IMR-90 (cell line): ENCODE data around the gene MEIS3. TPM values are rescaled to one million over a fixed set of nuclear protein-coding genes. Genes with fewer than 3 reads are reported as not detected.

Experiments
- ATAC-seq: fragments of 200-7000 bp; cut with Tn5 transposase; 2 replicates; pipeline ENCODE4 v1.9.1; 2020; ENCODE audit warnings: low read depth, mild to moderate bottlenecking, moderate library complexity
- BruUV-seq: library from RNA; stranded (reverse); fragments of 400-500 nt; replicated peaks from 2 replicates; lab custom pipeline; 2021; lab: Mats Ljungman, UMichigan
- CTCF ChIA-PET: fragments of 300-600 bp; formaldehyde crosslinking; extraction: SDS; loops from one replicate; lab custom pipeline; 2021; ENCODE audit warnings: antibody characterized with exemption; lab: Yijun Ruan, JAX
- POLR2A ChIA-PET: fragments of 300-600 bp; sonication (Branson Sonifier 250); formaldehyde crosslinking; loops from one replicate; lab custom pipeline; 2022; ENCODE audit warnings: antibody characterized with exemption; ENCODE audit not compliant: unreplicated experiment; lab: Charles Lee
- DNase-seq: peaks from one replicate; pipeline ENCODE4 v3.0.0; 2013
- H2AFZ ChIP-seq: replicated peaks from 2 replicates; pipeline ENCODE3; 2013; ENCODE audit warnings: low read length, mild to moderate bottlenecking; ENCODE audit not compliant: poor library complexity
- H2AK5ac ChIP-seq: 2 replicates; pipeline ENCODE4 v1.6.1; 2013; ENCODE audit warnings: low read depth, low read length, inconsistent platforms
- H2AK9ac ChIP-seq: replicated peaks from 2 replicates; pipeline ENCODE3; 2013; ENCODE audit warnings: mild to moderate bottlenecking, low read depth, low read length, moderate library complexity; ENCODE audit not compliant: poor library complexity
- H2BK120ac ChIP-seq: 2 replicates; pipeline ENCODE4 v1.6.1; 2013; ENCODE audit warnings: low read depth, low read length, inconsistent platforms
- H2BK15ac ChIP-seq: 3 replicates; pipeline ENCODE4 v1.6.1; 2013; ENCODE audit warnings: low read depth, low read length, inconsistent platforms
- H2BK20ac ChIP-seq: 2 replicates; pipeline ENCODE4 v1.6.1; 2013; ENCODE audit warnings: low read depth, mild to moderate bottlenecking, inconsistent platforms, low read length, moderate library complexity
- H2BK5ac ChIP-seq: 2 replicates; pipeline ENCODE4 v1.6.1; 2013; ENCODE audit warnings: mild to moderate bottlenecking, low read depth, low read length, inconsistent platforms; ENCODE audit not compliant: poor library complexity, severe bottlenecking
- H3K14ac ChIP-seq: replicated peaks from 2 replicates; pipeline ENCODE4 v1.6.1; 2013; ENCODE audit warnings: low read depth, low read length, inconsistent platforms
- H3K18ac ChIP-seq: 2 replicates; pipeline ENCODE4 v1.6.1; 2013; ENCODE audit warnings: low read depth, low read length, control low read depth
- H3K23ac ChIP-seq: 2 replicates; pipeline ENCODE4 v1.6.1; 2013; ENCODE audit warnings: low read depth, low read length, inconsistent platforms
- H3K27ac ChIP-seq: 2 replicates; pipeline ENCODE4 v1.5.1; 2013; ENCODE audit warnings: mild to moderate bottlenecking, control low read depth, low read length; ENCODE audit not compliant: insufficient read depth
- H3K27me3 ChIP-seq: 2 replicates; pipeline ENCODE4 v1.6.1; 2013; ENCODE audit warnings: low read length; ENCODE audit not compliant: control insufficient read depth, insufficient read depth
- H3K36me3 ChIP-seq: 2 replicates; pipeline ENCODE4 v1.6.1; 2013; ENCODE audit warnings: low read length, mixed read lengths; ENCODE audit not compliant: control insufficient read depth, insufficient read depth
- H3K4ac ChIP-seq: 2 replicates; pipeline ENCODE4 v1.6.1; 2013; ENCODE audit warnings: low read depth, low read length, inconsistent platforms
- H3K4me1 ChIP-seq: 2 replicates; pipeline ENCODE4 v1.6.1; 2013; ENCODE audit warnings: low read length, mixed read lengths; ENCODE audit not compliant: control insufficient read depth, insufficient read depth
- H3K4me2 ChIP-seq: 2 replicates; pipeline ENCODE4 v1.6.1; 2013; ENCODE audit warnings: low read depth, mild to moderate bottlenecking, control low read depth, low read length, moderate library complexity
- H3K4me3 ChIP-seq: 2 replicates; pipeline ENCODE4 v1.5.1; 2013; ENCODE audit warnings: low read depth, mild to moderate bottlenecking, control low read depth, low read length, moderate library complexity; ENCODE audit not compliant: insufficient read depth
- H3K56ac ChIP-seq: 2 replicates; pipeline ENCODE4 v1.6.1; 2013; ENCODE audit warnings: low read length, inconsistent platforms; ENCODE audit not compliant: insufficient read depth; ENCODE audit errors: extremely low read depth
- H3K79me1 ChIP-seq, 2 experiments: 2 replicates each; pipeline ENCODE4 v1.6.1; 2013; ENCODE audit warnings: low read length in 2 of 2, inconsistent platforms in 1 of 2, low read depth in 1 of 2
- H3K9ac ChIP-seq: 2 replicates; pipeline ENCODE4 v1.6.1; 2013; ENCODE audit warnings: low read depth, low read length, control low read depth
- H3K9me1 ChIP-seq: 2 replicates; pipeline ENCODE4 v1.6.1; 2013; ENCODE audit warnings: low read length, inconsistent platforms; ENCODE audit not compliant: insufficient read depth
- H3K9me3 ChIP-seq: 2 replicates; pipeline ENCODE4 v1.6.1; 2013; ENCODE audit warnings: low read length; ENCODE audit not compliant: control insufficient read depth, insufficient read depth
- H4K20me1 ChIP-seq: 2 replicates; pipeline ENCODE4 v1.6.1; 2013; ENCODE audit warnings: low read length, inconsistent platforms; ENCODE audit not compliant: insufficient read depth
- H4K5ac ChIP-seq: 2 replicates; pipeline ENCODE4 v1.6.1; 2013; ENCODE audit warnings: mild to moderate bottlenecking, low read depth, low read length, control low read depth
- H4K8ac ChIP-seq, 2 experiments: 2 replicates each; pipeline ENCODE4 v1.6.1; 2013; ENCODE audit warnings: low read depth in 2 of 2, low read length in 2 of 2, control low read depth in 1 of 2, inconsistent platforms in 1 of 2
- H4K91ac ChIP-seq: 2 replicates; pipeline ENCODE4 v1.6.1; 2013; ENCODE audit warnings: low read depth, low read length, inconsistent platforms; ENCODE audit not compliant: insufficient read depth
- BHLHE40 ChIP-seq: fragments of 150-350 bp; IDR thresholded peaks from 2 replicates; pipeline ENCODE4 v1.6.1; 2016; ENCODE audit warnings: mild to moderate bottlenecking, low read depth, low read length
- CEBPB ChIP-seq: IDR thresholded peaks from 2 replicates; pipeline ENCODE4 v1.6.1; 2012; ENCODE audit warnings: low read depth, low read length, improper control_type of control experiment
- CHD1 ChIP-seq: IDR thresholded peaks from 2 replicates; pipeline ENCODE4 v1.6.1; 2012; ENCODE audit warnings: low read depth, low read length, improper control_type of control experiment
- CTCF ChIP-seq: conservative IDR thresholded peaks from 2 replicates; pipeline ENCODE4 v1.5.1; 2012; ENCODE audit warnings: mild to moderate bottlenecking, low read depth, low read length, improper control_type of control experiment
- FOS ChIP-seq: fragments of 150-350 bp; IDR thresholded peaks from 2 replicates; pipeline ENCODE4 v1.6.1; 2016; ENCODE audit warnings: low read depth, low read length
- MAFK ChIP-seq: IDR thresholded peaks from 2 replicates; pipeline ENCODE4 v1.6.1; 2012; ENCODE audit warnings: low read depth, low read length, improper control_type of control experiment
- MXI1 ChIP-seq: IDR thresholded peaks from 2 replicates; pipeline ENCODE4 v1.6.1; 2012; ENCODE audit warnings: low read depth, mild to moderate bottlenecking, low read length, moderate library complexity, borderline replicate concordance
- NFE2L2 ChIP-seq: fragments of 150-350 bp; IDR thresholded peaks from 2 replicates; pipeline ENCODE4 v1.6.1; 2016; ENCODE audit warnings: low read depth, mild to moderate bottlenecking, low read length
- RAD21 ChIP-seq: IDR thresholded peaks from 2 replicates; pipeline ENCODE4 v1.6.1; 2012; ENCODE audit warnings: low read length, improper control_type of control experiment
- RCOR1 ChIP-seq: IDR thresholded peaks from 2 replicates; pipeline ENCODE4 v1.6.1; 2012; ENCODE audit warnings: mild to moderate bottlenecking, low read length, improper control_type of control experiment; ENCODE audit not compliant: insufficient replicate concordance
- RFX5 ChIP-seq: IDR thresholded peaks from 2 replicates; pipeline ENCODE4 v1.8.0; 2012; ENCODE audit warnings: low read depth, mild to moderate bottlenecking, low read length, moderate library complexity
- SMC3 ChIP-seq: fragments of 150-350 bp; IDR thresholded peaks from 2 replicates; pipeline ENCODE4 v1.6.1; 2016; ENCODE audit warnings: low read depth, mild to moderate bottlenecking, antibody characterized with exemption, low read length, moderate library complexity
- USF2 ChIP-seq: fragments of 150-350 bp; IDR thresholded peaks from 2 replicates; pipeline ENCODE4 v1.6.1; 2017; ENCODE audit warnings: mild to moderate bottlenecking, antibody characterized with exemption, low read length, low read depth
- WGBS, 2 experiments: methylation state at CpG; one replicate each; pipeline versions ENCODE4 v1.1.5 to v1.1.7; 2013; ENCODE audit warnings: missing lambda C conversion rate in 2 of 2; ENCODE audit not compliant: insufficient read length in 1 of 2; ENCODE audit errors: extremely low coverage in 2 of 2; 5-methylcytosine and 5-hydroxymethylcytosine counted together
- dilution Hi-C: fragments of 300-500 bp; cut with HindIII; formaldehyde crosslinking; loops from one replicate; pipeline ENCODE4 v1.14.3; 2018; ENCODE audit warnings: low sequenced_read_pairs; ENCODE audit not compliant: unreplicated experiment
- in situ Hi-C: fragments of 300-500 bp; cut with MboI; formaldehyde crosslinking; loops from 3 replicates; pipeline ENCODE4 v1.14.3; 2019; ENCODE audit warnings: low sequenced_read_pairs, inconsistent platforms, mixed read lengths
- intact Hi-C: fragments of 100-400 bp; cut with micrococcal nuclease; formaldehyde crosslinking; loops from 2 replicates; pipeline ENCODE4 v1.10.0; 2022
- polyA plus RNA-seq, 3 experiments: library from polyadenylated mRNA; depleted of rRNA; stranded (reverse); fragments of >200 nt; gene quantifications; 2 replicates each; pipeline ENCODE4 v1.2.3, GENCODE V29; 2012; ENCODE audit warnings: low replicate concordance in 1 of 3
- total RNA-seq: library from RNA; depleted of rRNA; stranded (reverse); fragments of >200 nt; gene quantifications from 2 replicates; pipeline ENCODE4 v1.2.3, GENCODE V29; 2012

Gene MEIS3
- total and polyA plus RNA-seq, 2 of the 4 experiments (the other 2 are of a cell fraction): 32.4 to 33.0 TPM

- in situ Hi-C loops (no loop called here), dilution Hi-C loops (no loop called here), intact Hi-C loops (no loop called here)
- CTCF ChIA-PET: no interaction called here
- Histone ChIP-seq H3K9me1 (0 out of 2 replicates have a peak, but pooled peaks cover 6% of the 10 kb centered on the region), H3K27me3 (no peaks in the 10 kb centered on the region), H2AK5ac (no peak overlapping the region), H3K4me1 (no peaks in the 10 kb centered on the region), H3K23ac (no peak overlapping the region), H3K79me1 (no peaks in the 10 kb centered on the region), H3K4me2 (no peak overlapping the region), H2BK15ac (no peak overlapping the region), H3K4me3 (no peak overlapping the region), H4K8ac (no peak overlapping the region), H2BK120ac (no peak overlapping the region), H2BK20ac (no peak overlapping the region), H3K9ac (no peak overlapping the region), H3K4ac (no peak overlapping the region), H3K18ac (no peak overlapping the region), H4K20me1 (peaks cover 8% of the 10 kb centered on the region; the same call in 1 of the 2 replicates), H4K91ac (no peak overlapping the region), H3K56ac (no peak overlapping the region), H3K27ac (no peak overlapping the region), H3K14ac (no peak overlapping the region), H2BK5ac (no peak overlapping the region), H2AFZ (no peak overlapping the region), H2AK9ac (no peak overlapping the region), H3K36me3 (peaks cover 27% of the 10 kb centered on the region), H4K5ac (no peak overlapping the region), H3K9me3 (no peaks in the 10 kb centered on the region)
- no peak for TF ChIP-seq NFE2L2
- TF ChIP-seq MAFK: no peak
- TF ChIP-seq RFX5: no peak
- no peak for TF ChIP-seq RAD21
- no peak for TF ChIP-seq BHLHE40
- TF ChIP-seq RCOR1: no peak
- TF ChIP-seq CHD1: no peak
- no peak for TF ChIP-seq MXI1
- TF ChIP-seq SMC3: no peak
- TF ChIP-seq CEBPB: no peak
- TF ChIP-seq USF2: no peak
- no peak for TF ChIP-seq CTCF
- no peak for TF ChIP-seq FOS
- no TSS peak for BruUV-seq
- ATAC-seq (no peak), DNase-seq (no peak)
- WGBS, 2 experiments: no CpG with 5 or more reads among the region's 4 CpGs
- POLR2A ChIA-PET: no interaction called here
These were observed 14.2 kb downstream of the MEIS3 start for GRCh38 chr19:47405197-47405550.
